ENCODE measurements around the gene OGFR.

DNA sequence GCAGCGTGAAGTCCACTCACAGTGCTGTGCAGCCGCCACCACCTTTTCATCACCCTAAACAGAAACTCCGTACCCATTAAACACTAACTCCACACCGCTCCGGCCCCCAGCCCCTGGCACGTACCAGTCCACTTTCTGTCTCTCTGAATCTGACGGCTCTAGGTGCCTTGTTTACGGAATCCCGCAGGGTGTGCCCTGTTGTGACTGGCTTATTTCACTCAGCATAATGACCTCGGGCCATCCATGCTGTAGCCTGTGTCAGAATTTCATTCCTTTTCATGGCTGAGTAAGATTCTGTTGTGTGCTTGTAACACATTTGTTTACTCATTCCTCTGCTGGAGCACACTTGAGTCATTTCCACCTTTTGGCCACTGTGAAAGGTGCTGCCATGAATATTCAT is 39.0 kb downstream of the OGFR start:
- TF ChIP-seq RARB (CRISPR knock-in tag; IDR thresholded peaks at IDR 0.05) (no peak), ZFP30 (CRISPR knock-in tag; IDR thresholded peaks at IDR 0.05) (no peak), TCF4 (CRISPR knock-in tag; IDR thresholded peaks at IDR 0.05; ENCODE audit: borderline replicate concordance) (no peak), ZNF70 (CRISPR knock-in tag; IDR thresholded peaks at IDR 0.05) (no peak), SNAI2 (CRISPR knock-in tag; IDR thresholded peaks at IDR 0.05) (no peak), ESRRG (CRISPR knock-in tag; IDR thresholded peaks at IDR 0.05) (no peak), ARNTL (CRISPR knock-in tag; IDR thresholded peaks at IDR 0.05; ENCODE audit: borderline replicate concordance, low read depth) (no peak), ZNF565 (CRISPR knock-in tag; conservative IDR thresholded peaks at IDR 0.05; ENCODE audit: low read depth) (no peak), ZC3H10 (CRISPR knock-in tag; IDR thresholded peaks at IDR 0.05) (no peak), PPARA (CRISPR knock-in tag; IDR thresholded peaks at IDR 0.05; ENCODE audit: borderline replicate concordance) (no peak)
- TF ChIP-seq, protein P1, sequence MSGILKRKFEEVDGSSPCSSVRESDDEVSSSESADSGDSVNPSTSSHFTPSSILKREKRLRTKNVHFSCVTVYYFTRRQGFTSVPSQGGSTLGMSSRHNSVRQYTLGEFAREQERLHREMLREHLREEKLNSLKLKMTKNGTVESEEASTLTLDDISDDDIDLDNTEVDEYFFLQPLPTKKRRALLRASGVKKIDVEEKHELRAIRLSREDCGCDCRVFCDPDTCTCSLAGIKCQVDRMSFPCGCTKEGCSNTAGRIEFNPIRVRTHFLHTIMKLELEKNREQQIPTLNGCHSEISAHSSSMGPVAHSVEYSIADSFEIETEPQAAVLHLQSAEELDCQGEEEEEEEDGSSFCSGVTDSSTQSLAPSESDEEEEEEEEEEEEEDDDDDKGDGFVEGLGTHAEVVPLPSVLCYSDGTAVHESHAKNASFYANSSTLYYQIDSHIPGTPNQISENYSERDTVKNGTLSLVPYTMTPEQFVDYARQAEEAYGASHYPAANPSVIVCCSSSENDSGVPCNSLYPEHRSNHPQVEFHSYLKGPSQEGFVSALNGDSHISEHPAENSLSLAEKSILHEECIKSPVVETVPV (CRISPR knock-in tag; IDR thresholded peaks at IDR 0.05), result no peak
- TF ChIP-seq, protein P2, sequence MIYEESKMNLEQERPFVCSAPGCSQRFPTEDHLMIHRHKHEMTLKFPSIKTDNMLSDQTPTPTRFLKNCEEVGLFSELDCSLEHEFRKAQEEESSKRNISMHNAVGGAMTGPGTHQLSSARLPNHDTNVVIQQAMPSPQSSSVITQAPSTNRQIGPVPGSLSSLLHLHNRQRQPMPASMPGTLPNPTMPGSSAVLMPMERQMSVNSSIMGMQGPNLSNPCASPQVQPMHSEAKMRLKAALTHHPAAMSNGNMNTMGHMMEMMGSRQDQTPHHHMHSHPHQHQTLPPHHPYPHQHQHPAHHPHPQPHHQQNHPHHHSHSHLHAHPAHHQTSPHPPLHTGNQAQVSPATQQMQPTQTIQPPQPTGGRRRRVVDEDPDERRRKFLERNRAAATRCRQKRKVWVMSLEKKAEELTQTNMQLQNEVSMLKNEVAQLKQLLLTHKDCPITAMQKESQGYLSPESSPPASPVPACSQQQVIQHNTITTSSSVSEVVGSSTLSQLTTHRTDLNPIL (CRISPR knock-in tag; IDR thresholded peaks at IDR 0.05; ENCODE audit: low read depth), result no peak
- TF ChIP-seq, protein P3, sequence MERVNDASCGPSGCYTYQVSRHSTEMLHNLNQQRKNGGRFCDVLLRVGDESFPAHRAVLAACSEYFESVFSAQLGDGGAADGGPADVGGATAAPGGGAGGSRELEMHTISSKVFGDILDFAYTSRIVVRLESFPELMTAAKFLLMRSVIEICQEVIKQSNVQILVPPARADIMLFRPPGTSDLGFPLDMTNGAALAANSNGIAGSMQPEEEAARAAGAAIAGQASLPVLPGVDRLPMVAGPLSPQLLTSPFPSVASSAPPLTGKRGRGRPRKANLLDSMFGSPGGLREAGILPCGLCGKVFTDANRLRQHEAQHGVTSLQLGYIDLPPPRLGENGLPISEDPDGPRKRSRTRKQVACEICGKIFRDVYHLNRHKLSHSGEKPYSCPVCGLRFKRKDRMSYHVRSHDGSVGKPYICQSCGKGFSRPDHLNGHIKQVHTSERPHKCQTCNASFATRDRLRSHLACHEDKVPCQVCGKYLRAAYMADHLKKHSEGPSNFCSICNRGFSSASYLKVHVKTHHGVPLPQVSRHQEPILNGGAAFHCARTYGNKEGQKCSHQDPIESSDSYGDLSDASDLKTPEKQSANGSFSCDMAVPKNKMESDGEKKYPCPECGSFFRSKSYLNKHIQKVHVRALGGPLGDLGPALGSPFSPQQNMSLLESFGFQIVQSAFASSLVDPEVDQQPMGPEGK (CRISPR knock-in tag; IDR thresholded peaks at IDR 0.05; ENCODE audit: borderline replicate concordance), result no peak

All from SK-N-SH treated with all-trans-retinoic acid at 6 μM for 48 hours (cell line).